ENCODE results near the gene ASTL. TPM values are rescaled to one million over a fixed set of nuclear protein-coding genes. Genes with fewer than 3 reads are reported as not detected.

The ASTL gene
- total RNA-seq, 1 experiment from 2014 or later = 0.18 TPM

- Histone ChIP-seq H3K36me3 (ENCODE audit: control insufficient read depth, insufficient read depth, low read length) (no peaks in the 10 kb centered on the region), H3K9me3 (ENCODE audit: control insufficient read depth, insufficient read depth, low read depth, low read length) (no peaks in the 10 kb centered on the region), H3K27me3 (ENCODE audit: control insufficient read depth, insufficient read depth, low read length) (no peaks in the 10 kb centered on the region), H3K4me1 (ENCODE audit: control insufficient read depth, insufficient read depth, low read length) (0 out of 2 replicates have a peak, but pooled peaks cover 3% of the 10 kb centered on the region), H3K27ac (ENCODE audit: low read length) (no peak overlapping the region), H3K4me3 (ENCODE audit: low read depth in 2 of 2, low read length in 2 of 2) (no peak overlapping the region)
- DNase-seq (ENCODE audit: low read depth, low spot score) = no peak
- intact Hi-C loops (cut with micrococcal nuclease; ENCODE audit: unreplicated experiment) (no loop called here), in situ Hi-C loops (cut with HindIII; ENCODE audit: low pct_unique_long_range_greater_than_20kb, low sequenced_read_pairs) (no loop called here)
- POLR2A ChIA-PET = interaction anchor here (0.7 kb wide), 1 partner anchor 725 kb away, joined by 8 read pairs; no protein-coding TSS in a partner anchor
- no peak for ATAC-seq
- CTCF ChIA-PET = no interaction called here
- BruUV-seq (replicated peaks) = no TSS peak
- TF ChIP-seq CTCF (IDR thresholded peaks at IDR 0.05) = no peak
- no peak for TF ChIP-seq SIN3A (IDR thresholded peaks at IDR 0.05; ENCODE audit: borderline replicate concordance, insufficient read depth, low read depth, low read length)
- no peak for TF ChIP-seq REST (IDR thresholded peaks at IDR 0.05; ENCODE audit: insufficient read depth in 1 of 2, low read depth in 2 of 2, low read length in 1 of 2)
- no peak for TF ChIP-seq TCF7L2 (IDR thresholded peaks at IDR 0.05; ENCODE audit: low read depth, low read length)
- no peak for TF ChIP-seq POLR2AphosphoS5 (IDR thresholded peaks at IDR 0.05; ENCODE audit: low read depth, low read length)
Measured at GRCh38 chr2:96106991-96107707, 31.2 kb downstream of the ASTL start.

DNA sequence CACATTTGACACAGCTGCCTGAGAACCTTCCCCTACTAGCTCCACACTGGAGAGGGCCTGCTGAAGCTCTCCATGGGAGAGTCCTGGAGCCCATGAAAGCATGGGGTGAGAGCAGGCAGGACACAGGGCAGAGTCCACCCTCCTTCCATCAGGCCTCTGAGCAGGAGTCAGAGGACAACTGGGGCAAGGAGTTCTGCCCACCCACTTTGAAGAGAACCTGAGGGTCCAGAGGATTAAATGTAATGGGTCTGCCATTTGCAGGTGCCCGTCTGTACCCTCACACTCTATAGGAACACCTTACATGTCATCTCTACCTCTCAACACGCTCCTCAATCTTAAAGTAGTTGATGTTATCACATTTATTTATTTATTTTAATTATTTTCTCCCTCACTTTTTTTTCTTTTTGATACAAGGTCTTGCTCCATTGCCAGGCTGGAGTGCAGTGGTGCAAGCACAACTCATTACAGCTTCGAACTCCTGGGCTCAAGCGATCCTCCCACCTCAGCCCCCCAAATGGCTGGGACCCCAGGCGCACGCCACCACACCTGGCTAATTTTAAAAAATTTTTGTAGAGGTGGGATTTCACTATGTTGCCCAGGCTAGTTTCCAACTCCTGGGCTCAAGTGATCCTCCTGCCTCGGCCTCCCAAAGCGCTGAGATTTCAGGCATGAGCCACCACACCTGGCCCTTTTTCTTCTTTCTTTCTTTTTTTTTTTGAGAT, 32.1 kb downstream of the ASTL start:
- TF ChIP-seq REST (IDR thresholded peaks at IDR 0.05; ENCODE audit: insufficient read depth in 1 of 2, low read depth in 2 of 2, low read length in 1 of 2) (no peak), SIN3A (IDR thresholded peaks at IDR 0.05; ENCODE audit: borderline replicate concordance, insufficient read depth, low read depth, low read length) (no peak), TCF7L2 (IDR thresholded peaks at IDR 0.05; ENCODE audit: low read depth, low read length) (no peak), POLR2AphosphoS5 (IDR thresholded peaks at IDR 0.05; ENCODE audit: low read depth, low read length) (no peak), CTCF (IDR thresholded peaks at IDR 0.05) (no peak)
- POLR2A ChIA-PET = interaction anchor here (0.7 kb wide), 1 partner anchor 726 kb away, joined by 8 read pairs; no protein-coding TSS in a partner anchor

More for the DNA sequence above, 32.1 kb downstream of the ASTL start:
- in situ Hi-C loops (cut with HindIII; ENCODE audit: low pct_unique_long_range_greater_than_20kb, low sequenced_read_pairs) (no loop called here), intact Hi-C loops (cut with micrococcal nuclease; ENCODE audit: unreplicated experiment) (no loop called here)
- Histone ChIP-seq H3K9me3 (ENCODE audit: control insufficient read depth, insufficient read depth, low read depth, low read length) (no peaks in the 10 kb centered on the region), H3K36me3 (ENCODE audit: control insufficient read depth, insufficient read depth, low read length) (no peaks in the 10 kb centered on the region), H3K4me1 (ENCODE audit: control insufficient read depth, insufficient read depth, low read length) (0 out of 2 replicates have a peak, but pooled peaks cover 3% of the 10 kb centered on the region), H3K4me3 (ENCODE audit: low read depth in 2 of 2, low read length in 2 of 2) (no peak overlapping the region), H3K27ac (ENCODE audit: low read length) (no peak overlapping the region), H3K27me3 (ENCODE audit: control insufficient read depth, insufficient read depth, low read length) (no peaks in the 10 kb centered on the region)
- BruUV-seq (replicated peaks) = no TSS peak
- ATAC-seq (no peak), DNase-seq (ENCODE audit: low read depth, low spot score) (no peak)
- CTCF ChIA-PET = no interaction called here

All from Panc1 (cell line).